ENCODE results near the gene CHL1. TPM values are rescaled to one million over a fixed set of nuclear protein-coding genes. Genes with fewer than 3 reads are reported as not detected.

The CHL1 gene
- polyA plus RNA-seq, 2 of the 4 experiments (the other 2 are of a cell fraction) = 0.05 TPM; not detected in 1

GRCh38 chr3:335240-335639 lies 138.7 kb downstream of the CHL1 start (continued):
- TF ChIP-seq ELK1 (IDR thresholded peaks at IDR 0.05; ENCODE audit: low read depth, low read length) (no peak), HOXB13 (CRISPR knock-in tag; IDR thresholded peaks at IDR 0.05; ENCODE audit: low read depth) (no peak), FOXS1 (CRISPR knock-in tag; IDR thresholded peaks at IDR 0.05) (no peak), BHLHE40 (IDR thresholded peaks at IDR 0.05; ENCODE audit: low read depth, low read length) (no peak), ATOH8 (CRISPR knock-in tag; IDR thresholded peaks at IDR 0.05; ENCODE audit: low read depth) (no peak), CEBPB (IDR thresholded peaks at IDR 0.05) (no peak), ESRRA (IDR thresholded peaks at IDR 0.05; ENCODE audit: borderline replicate concordance, low read length) (no peak), NFE2L2 (conservative IDR thresholded peaks at IDR 0.05; ENCODE audit: low read length) (no peak)

GRCh38 chr3:339351-339750 lies 142.8 kb downstream of the CHL1 start:
- CTCF ChIA-PET = no interaction called here
- no peak for ATAC-seq
- POLR2A ChIA-PET = no interaction called here
- H3K4me3 ChIP-seq = no peak overlapping the region
- no peak for DNase-seq (ENCODE audit: low read depth in 1 of 2, low spot score in 1 of 2)
- no peak overlapping the region for H3K27ac ChIP-seq
- no peaks in the 10 kb centered on the region for H3K9me3 ChIP-seq
- FAIRE-seq = no peak
- 5% methylated on average over 5 of the region's 5 CpGs for WGBS (ENCODE audit: missing lambda C conversion rate)
- TF ChIP-seq ZSCAN20 (CRISPR knock-in tag; IDR thresholded peaks at IDR 0.05) = no peak
- TF ChIP-seq SREBF2 (IDR thresholded peaks at IDR 0.05) = no peak
- no peak for TF ChIP-seq ELK1 (IDR thresholded peaks at IDR 0.05; ENCODE audit: low read depth, low read length)
- no peak for TF ChIP-seq TP53 (CRISPR knock-in tag; IDR thresholded peaks at IDR 0.05)
- TF ChIP-seq FOSL2 (IDR thresholded peaks at IDR 0.05) = no peak
- TF ChIP-seq FOSL2 (CRISPR knock-in tag; IDR thresholded peaks at IDR 0.05) = no peak
- no peak for TF ChIP-seq POLR2A (IDR thresholded peaks at IDR 0.05; ENCODE audit: low read length)
- no peak overlapping the region for H3K4me2 ChIP-seq
- no peaks in the 10 kb centered on the region for H3K4me1 ChIP-seq

- ATAC-seq (no peak), DNase-seq (ENCODE audit: low read depth in 1 of 2, low spot score in 1 of 2) (no peak), FAIRE-seq (no peak)
- Histone ChIP-seq H3K4me2 (no peak overlapping the region), H3K4me1 (no peaks in the 10 kb centered on the region), H3K27ac (no peak overlapping the region), H3K9me3 (no peaks in the 10 kb centered on the region), H3K4me3 (no peak overlapping the region)
- ChIA-PET POLR2A (no interaction called here), CTCF (no interaction called here)
- no peak for TF ChIP-seq EHF (CRISPR knock-in tag; IDR thresholded peaks at IDR 0.05)
- no peak for TF ChIP-seq BCL3 (IDR thresholded peaks at IDR 0.05)
- no peak for TF ChIP-seq JUNB (IDR thresholded peaks at IDR 0.05)
- no peak for TF ChIP-seq ZFP36 (IDR thresholded peaks at IDR 0.05; ENCODE audit: borderline replicate concordance, partially characterized antibody)
- no peak for TF ChIP-seq PHF8 (IDR thresholded peaks at IDR 0.05; ENCODE audit: borderline replicate concordance, low read depth)
- TF ChIP-seq HEYL (CRISPR knock-in tag; IDR thresholded peaks at IDR 0.05) = no peak
- WGBS (ENCODE audit: missing lambda C conversion rate) = 11% methylated on average over 4 of the region's 4 CpGs
These were observed 145.4 kb downstream of the CHL1 start for GRCh38 chr3:341998-342397.

- Histone ChIP-seq H3K4me2 (no peak overlapping the region), H3K27ac (no peak overlapping the region), H3K4me1 (no peaks in the 10 kb centered on the region), H3K4me3 (no peak overlapping the region), H3K9me3 (no peaks in the 10 kb centered on the region)
- ChIA-PET CTCF (no interaction called here), POLR2A (no interaction called here)
- 3% methylated on average over 1 of the region's 1 CpG for WGBS (ENCODE audit: missing lambda C conversion rate)
- ATAC-seq = no peak
- no peak for FAIRE-seq
- DNase-seq (ENCODE audit: low read depth in 1 of 2, low spot score in 1 of 2) = no peak
- TF ChIP-seq EHF (CRISPR knock-in tag; IDR thresholded peaks at IDR 0.05) = no peak
- TF ChIP-seq ESRRA (IDR thresholded peaks at IDR 0.05; ENCODE audit: borderline replicate concordance, low read length) = no peak
- TF ChIP-seq BHLHE40 (IDR thresholded peaks at IDR 0.05; ENCODE audit: low read depth, low read length) = no peak
- no peak for TF ChIP-seq HDAC2 (IDR thresholded peaks at IDR 0.05)
- no peak for TF ChIP-seq ZSCAN20 (CRISPR knock-in tag; IDR thresholded peaks at IDR 0.05)
- no peak for TF ChIP-seq ELK1 (IDR thresholded peaks at IDR 0.05; ENCODE audit: low read depth, low read length)
- no peak for TF ChIP-seq MAX (IDR thresholded peaks at IDR 0.05)
- TF ChIP-seq USF2 (IDR thresholded peaks at IDR 0.05) = no peak
- TF ChIP-seq HOXA7 (CRISPR knock-in tag; IDR thresholded peaks at IDR 0.05) = no peak
- no peak for TF ChIP-seq HOXB5 (CRISPR knock-in tag; IDR thresholded peaks at IDR 0.05)
- TF ChIP-seq CHD2 (IDR thresholded peaks at IDR 0.05; ENCODE audit: low read length, partially characterized antibody) = no peak
- no peak for TF ChIP-seq SREBF2 (IDR thresholded peaks at IDR 0.05)
- no peak for TF ChIP-seq KDM5A (IDR thresholded peaks at IDR 0.05)
- no peak for TF ChIP-seq CHD4 (IDR thresholded peaks at IDR 0.05; ENCODE audit: borderline replicate concordance)
- TF ChIP-seq CBX8 (IDR thresholded peaks at IDR 0.05) = no peak
These were observed 149.6 kb downstream of the CHL1 start for GRCh38 chr3:346186-346585.

Data from A549 (cell line).